ENCODE data around the gene PLEKHG4. TPM values are rescaled to one million over a fixed set of nuclear protein-coding genes. Genes with fewer than 3 reads are reported as not detected.

PLEKHG4 gene
- total and polyA plus RNA-seq, 9 of the 15 experiments (the other 6 are each of a cell fraction or from before 2014, with no cell fraction given): 3.7 to 36.8 (median 17.9) TPM

GRCh38 chr16:67265834-67266233, 13.5 kb upstream of the PLEKHG4 start:
- H4K20me1 ChIP-seq (replicated peaks; ENCODE audit: control insufficient read depth, insufficient read depth, low read length): no peaks in the 10 kb centered on the region
- H3K27me3 ChIP-seq (ENCODE audit: control insufficient read depth in 2 of 2, insufficient read depth in 2 of 2, low read length in 2 of 2): no peaks in the 10 kb centered on the region
- H3K9me1 ChIP-seq (ENCODE audit: control insufficient read depth, insufficient read depth, low read length): no peaks in the 10 kb centered on the region
- ChIA-PET CTCF (ENCODE audit: low intra/inter-chr PET ratio) (no interaction called here), POLR2A (interaction anchor here (0.8 to 1.7 kb wide), 5 partner anchors 13 to 366 kb away, joined by 3 to 9 read pairs (median 4); partner anchors contain the start of gene PLEKHG4)
- H3K4me2 ChIP-seq (ENCODE audit: insufficient read depth, low read length): no peak overlapping the region
- FAIRE-seq (no peak), DNase-seq (ENCODE audit: extremely low read depth in 1 of 4, low spot score in 3 of 4) (no peak), ATAC-seq (no peak)
- in situ Hi-C loops (cut with MboI): no loop called here
- H2AFZ ChIP-seq (ENCODE audit: low read depth, low read length): no peak overlapping the region
- peaks cover 24 to 32% of the 10 kb centered on the region in 2 experiments for H3K4me1 ChIP-seq (replicated peaks in 1 of 2; ENCODE audit: control insufficient read depth in 2 of 2, insufficient read depth in 2 of 2, low read length in 2 of 2)
- no peaks in the 10 kb centered on the region for H3K79me2 ChIP-seq (ENCODE audit: control insufficient read depth, insufficient read depth, low read length)
- 68% methylated on average over 8 of the region's 8 CpGs for WGBS (ENCODE audit: insufficient coverage, low coverage, missing lambda C conversion rate)
- intact Hi-C loops (cut with micrococcal nuclease): no loop called here
- no peak overlapping the region for H3K4me3 ChIP-seq
- H3K9ac ChIP-seq (ENCODE audit: insufficient read depth in 1 of 2, low read depth in 2 of 2, low read length in 2 of 2): peak overlapping the region in 1 of 2 experiments; percentile 6; a peak in 1 of 4 replicates
- no peaks in the 10 kb centered on the region for H3K9me3 ChIP-seq (replicated peaks; ENCODE audit: control insufficient read depth, insufficient read depth, low read depth, low read length)
- no peaks in the 10 kb centered on the region for H3K36me3 ChIP-seq (ENCODE audit: control insufficient read depth, insufficient read depth, low read length)
- H3K27ac ChIP-seq (ENCODE audit: extremely low read depth, low read depth, low read length): no peak overlapping the region
- no TSS peak for BruUV-seq (replicated peaks)
- TF ChIP-seq PCBP1 (IDR thresholded peaks at IDR 0.05; ENCODE audit: low read depth, low read length, poor library complexity, severe bottlenecking) (no peak), CREBBP (IDR thresholded peaks at IDR 0.05; ENCODE audit: low read depth, low read length) (no peak), BCLAF1 (IDR thresholded peaks at IDR 0.05; ENCODE audit: borderline replicate concordance in 1 of 2, control insufficient read depth in 1 of 2, low read depth in 2 of 2, low read length in 1 of 2) (no peak), GTF2E2 (tag; IDR thresholded peaks at IDR 0.05) (no peak), ZNF184 (CRISPR knock-in tag; IDR thresholded peaks at IDR 0.05) (no peak), CC2D1A (IDR thresholded peaks at IDR 0.05) (no peak), CHD2 (IDR thresholded peaks at IDR 0.05; ENCODE audit: low read depth, low read length) (no peak), LCOR (CRISPR knock-in tag; IDR thresholded peaks at IDR 0.05) (no peak), CLOCK (CRISPR knock-in tag; IDR thresholded peaks at IDR 0.05; ENCODE audit: borderline replicate concordance) (no peak), ZNF143 (CRISPR knock-in tag; IDR thresholded peaks at IDR 0.05) (no peak), RBM39 (optimal IDR thresholded peaks at IDR 0.05; ENCODE audit: low read depth, low read length) (no peak)
- TF ChIP-seq, protein P1, sequence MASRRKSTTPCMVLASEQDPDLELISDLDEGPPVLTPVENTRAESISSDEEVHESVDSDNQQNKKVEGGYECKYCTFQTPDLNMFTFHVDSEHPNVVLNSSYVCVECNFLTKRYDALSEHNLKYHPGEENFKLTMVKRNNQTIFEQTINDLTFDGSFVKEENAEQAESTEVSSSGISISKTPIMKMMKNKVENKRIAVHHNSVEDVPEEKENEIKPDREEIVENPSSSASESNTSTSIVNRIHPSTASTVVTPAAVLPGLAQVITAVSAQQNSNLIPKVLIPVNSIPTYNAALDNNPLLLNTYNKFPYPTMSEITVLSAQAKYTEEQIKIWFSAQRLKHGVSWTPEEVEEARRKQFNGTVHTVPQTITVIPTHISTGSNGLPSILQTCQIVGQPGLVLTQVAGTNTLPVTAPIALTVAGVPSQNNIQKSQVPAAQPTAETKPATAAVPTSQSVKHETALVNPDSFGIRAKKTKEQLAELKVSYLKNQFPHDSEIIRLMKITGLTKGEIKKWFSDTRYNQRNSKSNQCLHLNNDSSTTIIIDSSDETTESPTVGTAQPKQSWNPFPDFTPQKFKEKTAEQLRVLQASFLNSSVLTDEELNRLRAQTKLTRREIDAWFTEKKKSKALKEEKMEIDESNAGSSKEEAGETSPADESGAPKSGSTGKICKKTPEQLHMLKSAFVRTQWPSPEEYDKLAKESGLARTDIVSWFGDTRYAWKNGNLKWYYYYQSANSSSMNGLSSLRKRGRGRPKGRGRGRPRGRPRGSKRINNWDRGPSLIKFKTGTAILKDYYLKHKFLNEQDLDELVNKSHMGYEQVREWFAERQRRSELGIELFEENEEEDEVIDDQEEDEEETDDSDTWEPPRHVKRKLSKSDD (conservative IDR thresholded peaks at IDR 0.05; ENCODE audit: low read length): no peak
